ENCODE measurements around the gene BCL2L13. TPM values are rescaled to one million over a fixed set of nuclear protein-coding genes. Genes with fewer than 3 reads are reported as not detected.

BCL2L13 gene
- total RNA-seq, 2 experiments from 2014 or later = 36.1 to 38.3 TPM

DNA sequence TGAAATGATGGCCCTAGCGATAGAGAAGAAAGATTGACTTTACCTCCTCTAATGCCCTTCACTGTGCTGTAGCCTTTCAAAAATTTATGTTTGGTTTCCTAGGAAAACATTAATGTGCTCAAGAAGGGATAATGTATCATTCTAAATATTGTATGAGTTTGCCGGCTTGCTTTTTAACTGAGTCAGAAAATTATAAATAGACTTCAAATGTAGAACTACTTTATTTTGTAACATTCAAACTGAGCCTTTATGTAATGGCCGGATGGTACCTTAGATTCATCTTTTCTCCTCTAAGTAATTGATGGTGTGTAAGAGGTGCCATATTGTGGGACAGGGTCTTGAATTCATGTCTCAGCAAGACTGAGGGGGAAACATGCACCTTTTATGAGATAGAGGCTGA lies 78.0 kb downstream of the BCL2L13 start:
- Mint-ChIP-seq H3K36me3 (ENCODE audit: low read depth) (peaks cover 3% of the 10 kb centered on the region), H3K4me3 (no peak overlapping the region), H3K27me3 (no peaks in the 10 kb centered on the region), H3K27ac (no peak overlapping the region), H3K4me1 (ENCODE audit: low read depth) (no peaks in the 10 kb centered on the region), H3K9me3 (no peaks in the 10 kb centered on the region)
- ChIA-PET POLR2A (no interaction called here), CTCF (no interaction called here)
- ATAC-seq (no peak), DNase-seq (no peak)
- TF ChIP-seq, protein P1, sequence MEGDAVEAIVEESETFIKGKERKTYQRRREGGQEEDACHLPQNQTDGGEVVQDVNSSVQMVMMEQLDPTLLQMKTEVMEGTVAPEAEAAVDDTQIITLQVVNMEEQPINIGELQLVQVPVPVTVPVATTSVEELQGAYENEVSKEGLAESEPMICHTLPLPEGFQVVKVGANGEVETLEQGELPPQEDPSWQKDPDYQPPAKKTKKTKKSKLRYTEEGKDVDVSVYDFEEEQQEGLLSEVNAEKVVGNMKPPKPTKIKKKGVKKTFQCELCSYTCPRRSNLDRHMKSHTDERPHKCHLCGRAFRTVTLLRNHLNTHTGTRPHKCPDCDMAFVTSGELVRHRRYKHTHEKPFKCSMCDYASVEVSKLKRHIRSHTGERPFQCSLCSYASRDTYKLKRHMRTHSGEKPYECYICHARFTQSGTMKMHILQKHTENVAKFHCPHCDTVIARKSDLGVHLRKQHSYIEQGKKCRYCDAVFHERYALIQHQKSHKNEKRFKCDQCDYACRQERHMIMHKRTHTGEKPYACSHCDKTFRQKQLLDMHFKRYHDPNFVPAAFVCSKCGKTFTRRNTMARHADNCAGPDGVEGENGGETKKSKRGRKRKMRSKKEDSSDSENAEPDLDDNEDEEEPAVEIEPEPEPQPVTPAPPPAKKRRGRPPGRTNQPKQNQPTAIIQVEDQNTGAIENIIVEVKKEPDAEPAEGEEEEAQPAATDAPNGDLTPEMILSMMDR (IDR thresholded peaks at IDR 0.05) = no peak
- intact Hi-C loops (cut with micrococcal nuclease) = no loop called here

DNA sequence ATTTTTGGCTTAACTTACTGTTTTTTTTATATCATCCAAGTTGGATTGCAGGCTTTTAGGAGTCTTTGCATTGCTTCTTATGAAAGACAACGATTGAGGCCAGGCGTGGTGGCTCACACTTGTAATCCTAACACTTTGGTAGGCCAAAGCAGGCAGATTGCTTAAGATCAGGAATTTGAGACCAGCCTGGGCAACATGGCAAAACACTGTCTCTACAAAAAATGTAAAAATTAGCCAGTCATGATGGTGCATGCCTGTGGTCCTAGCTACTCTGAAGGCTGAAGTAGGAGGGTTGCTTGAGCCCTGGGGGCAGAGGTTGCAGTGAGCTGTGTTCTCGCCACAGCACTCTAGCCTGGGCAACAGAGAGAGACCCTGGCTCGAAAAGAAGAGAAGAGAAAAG lies 79.2 kb downstream of the BCL2L13 start:
- Mint-ChIP-seq H3K36me3 (ENCODE audit: low read depth) (peaks cover 3% of the 10 kb centered on the region), H3K4me3 (no peak overlapping the region), H3K9me3 (no peaks in the 10 kb centered on the region), H3K4me1 (ENCODE audit: low read depth) (no peaks in the 10 kb centered on the region), H3K27me3 (no peaks in the 10 kb centered on the region), H3K27ac (no peak overlapping the region)
- TF ChIP-seq, protein P1 (IDR thresholded peaks at IDR 0.05) = no peak
- ChIA-PET POLR2A (no interaction called here), CTCF (no interaction called here)
- no peak for DNase-seq
- intact Hi-C loops (cut with micrococcal nuclease) = no loop called here
- no peak for ATAC-seq

DNA sequence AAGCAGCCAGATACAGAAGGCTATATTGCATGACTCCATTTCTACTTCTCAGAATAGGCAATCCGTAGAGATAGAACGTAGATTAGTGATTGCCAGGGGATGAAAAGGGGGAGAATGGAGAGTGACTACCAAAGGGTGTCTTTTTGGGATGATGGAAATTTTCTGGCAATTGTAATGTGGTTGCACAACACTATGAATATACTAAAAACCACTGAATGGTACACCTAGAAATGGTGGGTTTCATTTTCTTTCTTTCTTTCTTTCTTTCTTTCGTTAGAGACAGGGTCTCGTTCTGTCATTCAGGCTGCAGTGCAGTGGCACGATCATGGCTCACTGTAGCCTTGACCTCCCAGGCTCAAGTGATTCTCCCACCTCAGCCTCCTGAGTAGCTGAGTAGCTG lies 81.4 kb downstream of the BCL2L13 start:
- H3K27me3 Mint-ChIP-seq = no peaks in the 10 kb centered on the region
- ATAC-seq (no peak), DNase-seq (no peak)
- no peak overlapping the region for H3K27ac Mint-ChIP-seq
- intact Hi-C loops (cut with micrococcal nuclease) = no loop called here
- no peaks in the 10 kb centered on the region for H3K9me3 Mint-ChIP-seq
- no peak overlapping the region for H3K4me3 Mint-ChIP-seq
- TF ChIP-seq, protein P1 (IDR thresholded peaks at IDR 0.05) = no peak
- ChIA-PET CTCF (no interaction called here), POLR2A (no interaction called here)
- H3K36me3 Mint-ChIP-seq (ENCODE audit: low read depth) = no peaks in the 10 kb centered on the region
- H3K4me1 Mint-ChIP-seq (ENCODE audit: low read depth) = no peaks in the 10 kb centered on the region

DNA sequence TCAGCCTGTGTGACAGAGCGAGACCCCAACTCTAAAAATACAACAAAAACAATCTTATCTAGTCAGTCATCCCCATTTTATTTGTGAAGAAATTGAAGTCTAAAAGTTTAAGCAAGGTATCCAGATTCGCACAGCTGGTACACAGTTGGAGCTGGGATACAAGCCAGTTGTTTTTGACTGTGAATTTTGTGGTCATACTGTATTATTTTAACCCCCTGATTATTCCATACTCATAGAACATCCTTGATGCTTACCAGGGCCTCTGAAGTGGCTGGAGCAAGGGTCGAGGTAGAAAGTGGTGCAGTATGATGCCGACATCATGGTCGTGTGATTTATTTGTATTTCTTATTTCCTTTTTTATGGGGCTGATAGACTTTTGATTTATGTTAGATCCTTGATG lies 85.7 kb downstream of the BCL2L13 start:
- CTCF ChIA-PET = interaction anchor here (0.7 kb wide), 1 partner anchor 61 kb away, joined by 3 read pairs; no protein-coding TSS in a partner anchor

DNA sequence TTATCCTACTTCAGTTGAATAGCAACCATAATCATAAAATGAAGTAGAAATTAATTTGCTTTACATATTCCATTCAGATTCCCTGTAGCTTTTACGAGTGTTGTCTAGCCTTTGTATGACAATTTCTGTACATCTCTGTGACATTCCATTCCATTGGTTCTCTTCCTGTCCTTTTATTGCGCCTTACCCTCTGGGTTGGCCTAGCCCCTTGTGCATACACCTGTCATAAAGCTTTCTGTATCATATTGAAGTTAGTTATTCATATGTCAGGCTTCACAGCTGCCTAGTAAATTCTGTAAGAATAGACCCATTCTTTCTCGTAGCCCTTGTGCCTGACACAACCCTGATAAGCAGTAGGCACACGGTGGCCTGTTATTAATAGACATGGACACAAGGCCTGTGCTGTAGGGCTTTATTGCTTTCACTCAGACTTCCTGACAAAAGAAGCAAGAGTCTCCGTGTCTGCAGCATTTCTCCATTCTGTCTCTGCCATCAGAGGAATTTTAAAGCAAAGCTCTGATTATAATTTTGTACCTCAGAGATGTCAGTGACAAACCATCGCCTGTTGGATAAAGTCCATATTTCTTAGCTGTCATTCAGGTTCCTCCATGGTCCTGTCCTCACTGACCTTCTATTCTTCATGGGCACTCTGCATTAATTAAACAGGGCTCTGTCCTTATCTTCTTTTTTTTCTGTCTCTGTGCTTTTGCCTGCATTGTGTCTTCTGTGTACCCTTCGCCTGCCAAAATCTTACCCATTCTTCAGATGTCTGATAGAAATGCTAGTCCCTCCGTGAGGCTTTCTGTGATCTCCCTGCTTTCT lies 86.3 kb downstream of the BCL2L13 start:
- Mint-ChIP-seq H3K27me3 (no peaks in the 10 kb centered on the region), H3K4me1 (ENCODE audit: low read depth) (peaks cover 13% of the 10 kb centered on the region), H3K36me3 (ENCODE audit: low read depth) (peaks cover 14% of the 10 kb centered on the region), H3K9me3 (no peaks in the 10 kb centered on the region), H3K27ac (no peak overlapping the region), H3K4me3 (no peak overlapping the region)
- ATAC-seq (no peak), DNase-seq (no peak)
- ChIA-PET CTCF (no interaction called here), POLR2A (no interaction called here)
- intact Hi-C loops (cut with micrococcal nuclease) = no loop called here
- TF ChIP-seq, protein P1 (IDR thresholded peaks at IDR 0.05) = no peak

More for the DNA sequence above, 85.7 kb downstream of the BCL2L13 start:
- DNase-seq (no peak), ATAC-seq (no peak)
- no peak overlapping the region for H3K4me3 Mint-ChIP-seq
- POLR2A ChIA-PET = interaction anchor here (0.7 kb wide), 1 partner anchor 34 kb away, joined by 4 read pairs; no protein-coding TSS in a partner anchor
- H3K4me1 Mint-ChIP-seq (ENCODE audit: low read depth) = peaks cover 13% of the 10 kb centered on the region
- no peak overlapping the region for H3K27ac Mint-ChIP-seq
- TF ChIP-seq, protein P1 (IDR thresholded peaks at IDR 0.05) = no peak
- H3K36me3 Mint-ChIP-seq (ENCODE audit: low read depth) = peaks cover 9% of the 10 kb centered on the region
- intact Hi-C loops (cut with micrococcal nuclease) = no loop called here
- no peaks in the 10 kb centered on the region for H3K9me3 Mint-ChIP-seq
- no peaks in the 10 kb centered on the region for H3K27me3 Mint-ChIP-seq
